Loucy (cell line): ENCODE data around the gene TMEM54.

Source experiments
- H2AFZ ChIP-seq: fragments of 200-600 bp; sonication (generic); 2 replicates; pipeline ENCODE4 v1.6.0; 2016; ENCODE audit warnings: antibody characterized with exemption, mild to moderate bottlenecking, low read length, moderate library complexity
- H3F3A ChIP-seq: fragments of 200-600 bp; 2 replicates; pipeline ENCODE4 v1.6.0; 2016; ENCODE audit warnings: antibody characterized with exemption, low read depth, mild to moderate bottlenecking
- H3K27me3 ChIP-seq: fragments of 200-600 bp; sonication (generic); 2 replicates; pipeline ENCODE4 v1.6.1; 2014; ENCODE audit warnings: low read length, mild to moderate bottlenecking; ENCODE audit not compliant: insufficient read depth, poor library complexity, severe bottlenecking
- H3K36me3 ChIP-seq: fragments of 200-600 bp; sonication (generic); 2 replicates; pipeline ENCODE4 v1.6.1; 2016; ENCODE audit warnings: low read length; ENCODE audit not compliant: insufficient read depth
- H3K4me1 ChIP-seq: fragments of 200-600 bp; sonication (generic); 2 replicates; pipeline ENCODE4 v1.5.1; 2014; ENCODE audit warnings: low read length, mild to moderate bottlenecking; ENCODE audit not compliant: insufficient read depth, poor library complexity, severe bottlenecking
- H3K4me2 ChIP-seq: fragments of 200-600 bp; sonication (generic); 2 replicates; pipeline ENCODE4 v1.6.0; 2014; ENCODE audit warnings: antibody characterized with exemption, low read length, low read depth, mild to moderate bottlenecking; ENCODE audit not compliant: poor library complexity, severe bottlenecking
- H3K4me3 ChIP-seq: fragments of 200-600 bp; sonication (generic); 2 replicates; pipeline ENCODE4 v1.5.1; 2014; ENCODE audit warnings: low read length, mild to moderate bottlenecking, mixed read lengths; ENCODE audit not compliant: poor library complexity, severe bottlenecking
- H3K79me2 ChIP-seq: fragments of 200-600 bp; sonication (generic); 2 replicates; pipeline ENCODE4 v1.6.1; 2014; ENCODE audit warnings: low read length; ENCODE audit not compliant: insufficient read depth
- H3K9ac ChIP-seq: fragments of 200-600 bp; sonication (generic); 2 replicates; pipeline ENCODE4 v1.6.0; 2014; ENCODE audit warnings: mild to moderate bottlenecking, low read depth, low read length, moderate library complexity; ENCODE audit not compliant: poor library complexity, severe bottlenecking
- H3K9me2 ChIP-seq: fragments of 200-600 bp; sonication (generic); replicated peaks from 2 replicates; pipeline ENCODE4 v1.6.1; 2016; ENCODE audit warnings: low read depth, low read length, mixed read lengths
- H3K9me3 ChIP-seq: fragments of 200-600 bp; sonication (generic); 2 replicates; pipeline ENCODE4 v1.6.1; 2014; ENCODE audit warnings: mild to moderate bottlenecking, antibody characterized with exemption, low read length, low read depth; ENCODE audit not compliant: insufficient read depth
- H4K20me1 ChIP-seq: fragments of 200-600 bp; sonication (generic); 2 replicates; pipeline ENCODE4 v1.6.0; 2014; ENCODE audit warnings: antibody characterized with exemption, low read length, mild to moderate bottlenecking; ENCODE audit not compliant: insufficient read depth, poor library complexity, severe bottlenecking
- EZH2phosphoT487 ChIP-seq: fragments of 200-600 bp; IDR thresholded peaks from 2 replicates; pipeline ENCODE4 v1.6.1; 2018; ENCODE audit warnings: antibody characterized with exemption, mild to moderate bottlenecking, moderate library complexity, borderline replicate concordance
- TF ChIP-seq, protein P1 (sequence below): fragments of 200-600 bp; sonication (generic); conservative IDR thresholded peaks from 2 replicates; pipeline ENCODE4 v1.5.1; 2014; ENCODE audit warnings: mild to moderate bottlenecking, antibody characterized with exemption, low read length

TMEM54 gene, protein sequence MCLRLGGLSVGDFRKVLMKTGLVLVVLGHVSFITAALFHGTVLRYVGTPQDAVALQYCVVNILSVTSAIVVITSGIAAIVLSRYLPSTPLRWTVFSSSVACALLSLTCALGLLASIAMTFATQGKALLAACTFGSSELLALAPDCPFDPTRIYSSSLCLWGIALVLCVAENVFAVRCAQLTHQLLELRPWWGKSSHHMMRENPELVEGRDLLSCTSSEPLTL

DNA sequence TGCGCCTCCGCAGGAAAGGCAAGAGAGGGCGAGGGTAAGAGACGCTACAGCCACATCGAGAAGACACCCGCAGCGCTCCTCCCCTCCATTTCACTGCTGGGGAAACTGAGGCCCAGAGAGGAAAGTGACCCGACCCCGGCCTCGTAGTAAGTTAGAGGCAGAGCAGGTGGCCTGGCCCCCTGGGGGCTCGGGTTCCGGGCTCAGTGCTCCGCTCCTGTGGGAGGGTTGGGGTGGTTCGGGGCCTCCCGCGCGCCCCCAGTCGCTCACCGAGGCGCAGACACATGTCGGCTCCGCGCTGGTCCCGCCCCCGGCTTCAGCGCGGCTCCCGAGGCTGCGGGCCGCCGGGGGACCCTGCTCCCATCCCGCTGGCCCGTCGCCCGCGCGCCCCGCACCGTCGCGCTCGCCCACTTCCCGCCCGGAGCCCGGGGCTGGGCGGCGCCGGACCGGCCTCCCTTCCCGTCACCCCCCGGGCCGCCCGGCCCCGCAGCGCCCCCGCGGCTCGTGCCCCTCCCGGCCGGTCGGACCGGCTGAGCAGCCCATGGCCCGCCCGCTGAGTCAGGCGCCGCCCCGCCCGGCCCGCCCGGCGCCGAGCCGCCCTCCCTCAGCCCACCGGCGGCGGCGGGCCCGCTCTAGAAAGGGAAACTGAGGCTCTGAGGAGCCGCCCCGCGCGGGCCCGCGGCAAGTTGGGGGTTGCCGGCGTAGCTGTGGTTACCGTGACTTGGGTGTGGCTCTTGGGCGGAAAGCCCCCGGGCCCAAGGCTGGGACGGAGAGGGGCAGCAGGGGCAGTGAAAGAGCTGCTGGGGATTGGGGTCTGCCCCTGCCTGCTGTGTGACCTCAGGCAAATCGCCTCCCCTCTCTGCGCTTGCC lies at the start of gene TMEM54:
Gene TMEM54 (minus strand): TSS at position 434 of the 867 bp plus-strand sequence. CDS start 151 bp downstream, at position 283.
- Histone ChIP-seq H2AFZ (no peak within 1 kb of the TSS), H3K4me2 (no peak within 1 kb of the TSS), H3K36me3 (no peaks in the 10 kb centered on the region), H3K9me2 (no peaks in the 10 kb centered on the region), H3K4me3 (no peak within 1 kb of the TSS), H3K27me3 (peaks cover 29% of the 10 kb centered on the region), H3K9me3 (no peaks in the 10 kb centered on the region), H3F3A (no peaks in the 10 kb centered on the region), H4K20me1 (no peaks in the 10 kb centered on the region), H3K9ac (no peak within 1 kb of the TSS), H3K4me1 (no peaks in the 10 kb centered on the region), H3K79me2 (no peaks in the 10 kb centered on the region)
- no peak for TF ChIP-seq EZH2phosphoT487
- TF ChIP-seq, protein P1, sequence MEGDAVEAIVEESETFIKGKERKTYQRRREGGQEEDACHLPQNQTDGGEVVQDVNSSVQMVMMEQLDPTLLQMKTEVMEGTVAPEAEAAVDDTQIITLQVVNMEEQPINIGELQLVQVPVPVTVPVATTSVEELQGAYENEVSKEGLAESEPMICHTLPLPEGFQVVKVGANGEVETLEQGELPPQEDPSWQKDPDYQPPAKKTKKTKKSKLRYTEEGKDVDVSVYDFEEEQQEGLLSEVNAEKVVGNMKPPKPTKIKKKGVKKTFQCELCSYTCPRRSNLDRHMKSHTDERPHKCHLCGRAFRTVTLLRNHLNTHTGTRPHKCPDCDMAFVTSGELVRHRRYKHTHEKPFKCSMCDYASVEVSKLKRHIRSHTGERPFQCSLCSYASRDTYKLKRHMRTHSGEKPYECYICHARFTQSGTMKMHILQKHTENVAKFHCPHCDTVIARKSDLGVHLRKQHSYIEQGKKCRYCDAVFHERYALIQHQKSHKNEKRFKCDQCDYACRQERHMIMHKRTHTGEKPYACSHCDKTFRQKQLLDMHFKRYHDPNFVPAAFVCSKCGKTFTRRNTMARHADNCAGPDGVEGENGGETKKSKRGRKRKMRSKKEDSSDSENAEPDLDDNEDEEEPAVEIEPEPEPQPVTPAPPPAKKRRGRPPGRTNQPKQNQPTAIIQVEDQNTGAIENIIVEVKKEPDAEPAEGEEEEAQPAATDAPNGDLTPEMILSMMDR, result no peak

DNA sequence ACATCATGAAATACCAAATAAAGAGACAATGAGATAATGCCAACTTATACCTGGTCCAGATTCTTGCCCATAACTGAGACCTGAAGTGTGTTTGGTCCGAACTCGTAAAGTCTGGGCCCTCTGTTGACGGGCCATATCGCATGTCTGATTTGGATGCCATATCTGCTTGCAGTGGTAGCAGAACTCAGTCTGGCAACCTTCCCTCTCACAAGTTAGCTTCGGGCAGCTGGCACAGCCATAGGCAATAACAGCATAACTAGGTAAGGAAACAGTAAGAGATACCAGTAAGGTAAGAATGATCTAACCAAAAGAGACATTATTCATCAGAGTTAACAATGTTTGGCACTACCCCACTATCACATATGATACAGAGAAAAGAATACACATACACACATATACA lies 48.3 kb upstream of the TMEM54 start:
- peaks cover 11% of the 10 kb centered on the region; the same call in 1 of the 2 replicates for H3K79me2 ChIP-seq

DNA sequence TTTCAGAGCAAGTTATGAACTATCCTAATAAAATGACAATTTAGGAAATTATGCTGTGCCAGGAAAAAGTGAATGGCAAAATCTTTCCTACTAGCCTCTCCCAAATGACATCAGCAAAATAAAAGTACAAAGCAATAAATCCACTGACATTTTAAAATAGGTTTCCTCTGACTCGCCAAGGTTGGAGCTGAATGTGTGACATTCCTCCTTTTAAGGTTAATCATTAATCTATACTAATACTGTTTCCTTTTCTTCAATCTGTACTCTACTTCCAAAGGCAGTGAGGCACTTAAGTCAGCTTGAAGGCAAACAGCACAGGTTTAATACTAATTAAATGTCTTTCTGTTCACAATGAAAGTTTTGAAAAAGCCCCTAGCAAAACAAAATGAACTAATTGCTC lies 47.7 kb upstream of the TMEM54 start:
- Histone ChIP-seq H2AFZ (no peak overlapping the region), H4K20me1 (no peaks in the 10 kb centered on the region), H3K4me2 (no peak overlapping the region), H3K4me3 (no peak overlapping the region), H3K9me2 (no peaks in the 10 kb centered on the region), H3K9ac (no peak overlapping the region), H3K79me2 (peaks cover 8% of the 10 kb centered on the region; the same call in 1 of the 2 replicates), H3K36me3 (peaks cover 41% of the 10 kb centered on the region; the same call in 1 of the 2 replicates), H3K9me3 (no peaks in the 10 kb centered on the region), H3K27me3 (no peaks in the 10 kb centered on the region), H3K4me1 (no peaks in the 10 kb centered on the region), H3F3A (no peaks in the 10 kb centered on the region)
- TF ChIP-seq, protein P1, result no peak
- no peak for TF ChIP-seq EZH2phosphoT487

More for the DNA sequence above, 48.3 kb upstream of the TMEM54 start:
- no peaks in the 10 kb centered on the region for H3K9me3 ChIP-seq
- no peak overlapping the region for H3K4me2 ChIP-seq
- H3K9ac ChIP-seq, result no peak overlapping the region
- no peak overlapping the region for H3K4me3 ChIP-seq
- no peaks in the 10 kb centered on the region for H3K27me3 ChIP-seq
- H4K20me1 ChIP-seq, result no peaks in the 10 kb centered on the region
- H3K4me1 ChIP-seq, result no peaks in the 10 kb centered on the region
- no peak overlapping the region for H2AFZ ChIP-seq
- no peaks in the 10 kb centered on the region for H3K9me2 ChIP-seq
- no peak for TF ChIP-seq EZH2phosphoT487
- TF ChIP-seq, protein P1, result no peak
- H3F3A ChIP-seq, result no peaks in the 10 kb centered on the region
- H3K36me3 ChIP-seq, result peaks cover 35% of the 10 kb centered on the region; the same call in 1 of the 2 replicates
